Naive B cell (primary cell): ENCODE data around the gene GPR137. TPM values are rescaled to one million over a fixed set of nuclear protein-coding genes. Genes with fewer than 3 reads are reported as not detected.

Source experiments
- ATAC-seq, 2 donors: fragments of 150-1000 bp; cut with Tn5 transposase; 2 replicates each; pipeline ENCODE4 v1.10.0; 2021; ENCODE audit warnings: low read depth in 2 of 2, mild to moderate bottlenecking in 2 of 2, moderate library complexity in 2 of 2
- DNase-seq: peaks from one replicate; pipeline ENCODE4 v3.0.0; 2022
- H3K27ac Mint-ChIP-seq, 6 donors: one replicate each; pipeline ENCODE4 v1.8.0; 2020 to 2022; ENCODE audit warnings: mild to moderate bottlenecking in 6 of 6, mixed read lengths in 6 of 6, moderate library complexity in 5 of 6, inconsistent platforms in 2 of 6
- H3K27me3 Mint-ChIP-seq, 3 donors: one replicate each; pipeline ENCODE4 v1.8.0; 2021 to 2022; ENCODE audit warnings: mixed read lengths in 3 of 3, mild to moderate bottlenecking in 1 of 3
- H3K36me3 Mint-ChIP-seq, 2 donors: one replicate each; pipeline ENCODE4 v1.8.0; 2020 to 2022; ENCODE audit warnings: mixed read lengths in 2 of 2, inconsistent platforms in 1 of 2, mild to moderate bottlenecking in 1 of 2
- H3K4me1 Mint-ChIP-seq, 3 donors: one replicate each; pipeline ENCODE4 v1.8.0; 2020 to 2022; ENCODE audit warnings: mixed read lengths in 3 of 3, inconsistent platforms in 1 of 3, mild to moderate bottlenecking in 1 of 3, moderate library complexity in 1 of 3
- H3K4me3 Mint-ChIP-seq, 8 donors: one replicate each; pipeline ENCODE4 v1.8.0; 2020 to 2022; ENCODE audit warnings: mild to moderate bottlenecking in 8 of 8, mixed read lengths in 8 of 8, moderate library complexity in 8 of 8, inconsistent platforms in 2 of 8
- H3K9me3 Mint-ChIP-seq, 7 donors: one replicate each; pipeline ENCODE4 v1.8.0; 2020 to 2022; ENCODE audit warnings: mixed read lengths in 7 of 7, mild to moderate bottlenecking in 5 of 7, inconsistent platforms in 2 of 7, moderate library complexity in 1 of 7
- polyA plus RNA-seq, 6 donors: library from polyadenylated mRNA; unstranded; fragments of 300-500 nt; fragmentation: Illumina TruSeq; gene quantifications; one replicate each; pipeline ENCODE4 v1.2.3, GENCODE V29; 2021; ENCODE audit warnings: low read depth in 6 of 6

The GPR137 gene
- polyA plus RNA-seq, 6 donors from 2014 or later, result 17.3 to 35.5 (median 21.0) TPM

GRCh38 chr11:64337538-64338249 is 52.0 kb downstream of the GPR137 start:
- Mint-ChIP-seq H3K4me1 (peaks cover 42 to 52% (median 47%) of the 10 kb centered on the region in 3 donors), H3K4me3 (peak overlapping the region in 3 of 8 donors; percentile 70 to 74 (median 70)), H3K27ac (peak overlapping the region in 5 of 6 donors; percentile 62 to 99 (median 85)), H3K27me3 (no peaks in the 10 kb centered on the region), H3K36me3 (no peaks in the 10 kb centered on the region), H3K9me3 (no peaks in the 10 kb centered on the region)
- no peak for DNase-seq
- ATAC-seq, result no peak

GRCh38 chr11:64338716-64339115 is 53.1 kb downstream of the GPR137 start:
- H3K4me1 Mint-ChIP-seq, result peaks cover 42 to 52% (median 48%) of the 10 kb centered on the region in 3 donors
- H3K27me3 Mint-ChIP-seq, result no peaks in the 10 kb centered on the region
- DNase-seq, result no peak
- H3K9me3 Mint-ChIP-seq, result no peaks in the 10 kb centered on the region
- no peak for ATAC-seq
- peak overlapping the region in 7 of 8 donors; percentile 42 to 97 (median 92) for H3K4me3 Mint-ChIP-seq
- H3K36me3 Mint-ChIP-seq, result no peaks in the 10 kb centered on the region
- H3K27ac Mint-ChIP-seq, result peak overlapping the region; percentile 89 to 99 (median 98)

Other genes with a start within 250 kb of the GPR137 start
- gene FLRT1, start 249.9 kb upstream of the GPR137 start, polyA plus RNA-seq, result not detected
- 1 to 10 TPM; 1.5 to 7.0 (median 3.2) TPM for gene MACROD1, start 119.7 kb upstream of the GPR137 start, polyA plus RNA-seq
- gene STIP1, start 99.7 kb upstream of the GPR137 start, polyA plus RNA-seq, result 10 to 100 TPM; 26.3 to 92.4 (median 63.3) TPM
- 100 to 1,000 TPM in 5 of 6 donors, 10 to 100 TPM in 1; 98.6 to 148 (median 118) TPM for gene FERMT3, start 79.1 kb upstream of the GPR137 start, polyA plus RNA-seq
- 10 to 100 TPM; 60.7 to 97.6 (median 86.0) TPM for gene TRPT1, start 59.7 kb upstream of the GPR137 start, polyA plus RNA-seq
- gene NUDT22, start 59.6 kb upstream of the GPR137 start, polyA plus RNA-seq, result 10 to 100 TPM; 43.6 to 96.6 (median 62.6) TPM
- gene DNAJC4, start 55.3 kb upstream of the GPR137 start, polyA plus RNA-seq, result 10 to 100 TPM; 41.9 to 66.6 (median 50.5) TPM
- 10 to 100 TPM; 10.9 to 33.7 (median 28.1) TPM for gene VEGFB, start 51.3 kb upstream of the GPR137 start, polyA plus RNA-seq
- gene FKBP2, start 44.8 kb upstream of the GPR137 start, polyA plus RNA-seq, result 10 to 100 TPM; 65.3 to 94.8 (median 79.8) TPM
- gene PPP1R14B, start 38.9 kb upstream of the GPR137 start, polyA plus RNA-seq, result 10 to 100 TPM; 21.2 to 49.9 (median 40.3) TPM
- gene PLCB3, start 34.3 kb upstream of the GPR137 start, polyA plus RNA-seq, result under 1 TPM in 5 of 6 donors, not detected in 1; 0.12 to 0.55 (median 0.21) TPM
- 10 to 100 TPM; 45.5 to 72.8 (median 52.8) TPM for gene BAD, start 1.2 kb upstream of the GPR137 start, polyA plus RNA-seq
- not detected for gene KCNK4, start 5.5 kb downstream of the GPR137 start, polyA plus RNA-seq
- gene CATSPERZ, start 14.5 kb downstream of the GPR137 start, polyA plus RNA-seq, result not detected
- gene ESRRA, start 19.7 kb downstream of the GPR137 start, polyA plus RNA-seq, result 1 to 10 TPM; 3.4 to 8.5 (median 6.5) TPM
- 100 to 1,000 TPM; 445 to 606 (median 521) TPM for gene TRMT112, start 31.7 kb downstream of the GPR137 start, polyA plus RNA-seq
- gene PRDX5, start 32.3 kb downstream of the GPR137 start, polyA plus RNA-seq, result 100 to 1,000 TPM; 229 to 385 (median 248) TPM
- gene CCDC88B, start 54.4 kb downstream of the GPR137 start, polyA plus RNA-seq, result 10 to 100 TPM in 5 of 6 donors, 1 to 10 TPM in 1; 9.3 to 73.0 (median 19.4) TPM
- gene RPS6KA4, start 73.3 kb downstream of the GPR137 start, polyA plus RNA-seq, result 1 to 10 TPM; 1.1 to 8.3 (median 4.8) TPM